Measurements from ENCODE around the gene FRAT1. TPM values are rescaled to one million over a fixed set of nuclear protein-coding genes. Genes with fewer than 3 reads are reported as not detected.
A peak's percentile ranks its signal among the peaks of the same experiment; 100 is the strongest.

The FRAT1 gene
- total RNA-seq, 1 donor from 2014 or later = 2.4 TPM

DNA sequence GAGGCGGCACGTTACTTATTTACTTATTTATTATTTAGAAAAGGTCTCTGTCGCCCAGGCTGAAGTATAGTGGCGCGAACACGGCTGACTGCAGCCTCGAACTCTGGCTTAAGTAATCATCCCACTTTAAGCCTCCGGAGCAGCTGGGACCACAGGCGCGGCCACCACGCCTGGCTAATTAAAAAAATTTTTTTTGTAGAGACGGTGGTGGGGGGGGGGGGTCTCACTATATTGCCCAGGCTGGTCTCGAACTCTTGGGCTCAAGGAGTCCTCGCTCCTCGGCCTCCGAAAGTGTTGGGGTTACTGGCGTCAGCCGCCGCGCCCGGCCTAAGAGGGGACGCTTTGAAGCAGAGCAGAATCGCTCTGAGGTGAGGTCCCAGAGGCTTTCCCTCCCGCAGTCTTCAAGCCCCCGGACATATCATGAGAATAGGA is 16.1 kb downstream of the FRAT1 start:
- no peak for DNase-seq (ENCODE audit: low read depth)
- TF ChIP-seq CTCF (IDR thresholded peaks at IDR 0.05; ENCODE audit: insufficient read depth, low read length, poor library complexity, severe bottlenecking) = no peak
- Histone ChIP-seq H3K4me3 (ENCODE audit: low read depth, low read length) (peak overlapping the region; percentile 85), H3K27me3 (ENCODE audit: control insufficient read depth, insufficient read depth, low read length) (peaks cover 2% of the 10 kb centered on the region), H3K36me3 (ENCODE audit: control insufficient read depth, insufficient read depth, low read length) (no peaks in the 10 kb centered on the region)

DNA sequence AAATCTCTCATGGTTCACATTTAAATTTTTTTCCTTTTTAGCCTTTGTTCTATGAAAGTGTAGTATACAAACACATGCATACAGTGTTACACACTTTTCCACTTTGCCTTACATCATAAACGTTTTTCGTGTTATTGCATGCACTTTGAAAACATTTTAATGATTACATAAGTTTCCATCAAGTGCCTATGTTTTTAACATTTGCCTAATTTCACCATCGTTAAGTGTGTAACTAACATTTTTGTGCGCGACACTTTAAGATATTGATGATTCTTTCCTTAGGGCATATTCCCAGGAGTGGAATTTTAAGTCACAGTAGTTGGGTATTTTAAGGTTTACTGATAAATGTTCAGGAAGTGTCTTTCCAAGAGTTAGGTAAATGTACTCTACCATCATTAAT is 16.9 kb downstream of the FRAT1 start:
- no peak overlapping the region for H3K4me3 ChIP-seq (ENCODE audit: low read depth, low read length)

GRCh38 chr10:97336446-97336845 is 17.4 kb downstream of the FRAT1 start:
- H3K36me3 ChIP-seq (ENCODE audit: control insufficient read depth, insufficient read depth, low read length) = no peaks in the 10 kb centered on the region
- peaks cover 2% of the 10 kb centered on the region for H3K27me3 ChIP-seq (ENCODE audit: control insufficient read depth, insufficient read depth, low read length)
- no peak for DNase-seq (ENCODE audit: low read depth)
- no peak for TF ChIP-seq CTCF (IDR thresholded peaks at IDR 0.05; ENCODE audit: insufficient read depth, low read length, poor library complexity, severe bottlenecking)
- H3K4me3 ChIP-seq (ENCODE audit: low read depth, low read length) = no peak overlapping the region

More for the DNA sequence above, 16.9 kb downstream of the FRAT1 start:
- no peak for TF ChIP-seq CTCF (IDR thresholded peaks at IDR 0.05; ENCODE audit: insufficient read depth, low read length, poor library complexity, severe bottlenecking)
- no peak for DNase-seq (ENCODE audit: low read depth)
- no peaks in the 10 kb centered on the region for H3K36me3 ChIP-seq (ENCODE audit: control insufficient read depth, insufficient read depth, low read length)
- peaks cover 2% of the 10 kb centered on the region for H3K27me3 ChIP-seq (ENCODE audit: control insufficient read depth, insufficient read depth, low read length)

- H3K27me3 ChIP-seq (ENCODE audit: control insufficient read depth, insufficient read depth, low read length) = peaks cover 2% of the 10 kb centered on the region
- no peaks in the 10 kb centered on the region for H3K36me3 ChIP-seq (ENCODE audit: control insufficient read depth, insufficient read depth, low read length)
- DNase-seq (ENCODE audit: low read depth) = no peak
- no peak overlapping the region for H3K4me3 ChIP-seq (ENCODE audit: low read depth, low read length)
- no peak for TF ChIP-seq CTCF (IDR thresholded peaks at IDR 0.05; ENCODE audit: insufficient read depth, low read length, poor library complexity, severe bottlenecking)
These were observed 18.1 kb downstream of the FRAT1 start for GRCh38 chr10:97336942-97337831.

DNA sequence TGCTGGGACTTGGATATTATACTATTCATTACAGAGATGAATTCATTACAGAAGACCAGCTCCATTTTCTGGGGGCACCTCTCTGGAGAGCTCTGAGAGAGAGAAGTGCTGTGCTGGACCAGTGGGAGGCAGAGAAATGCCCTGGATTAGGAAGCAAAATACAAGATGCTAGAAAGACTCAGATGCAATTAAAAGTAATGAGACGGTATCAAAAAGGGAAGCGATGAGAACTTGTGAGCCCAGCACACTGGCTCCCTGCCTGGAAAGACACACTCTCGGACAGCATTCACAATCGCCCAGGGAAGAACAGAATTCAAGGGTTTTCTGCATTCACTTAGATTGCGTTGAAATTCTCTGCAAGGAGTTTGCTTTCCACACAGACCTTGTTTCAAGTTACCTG is 19.0 kb downstream of the FRAT1 start:
- Histone ChIP-seq H3K27me3 (ENCODE audit: control insufficient read depth, insufficient read depth, low read length) (peaks cover 2% of the 10 kb centered on the region), H3K4me3 (ENCODE audit: low read depth, low read length) (no peak overlapping the region), H3K36me3 (ENCODE audit: control insufficient read depth, insufficient read depth, low read length) (no peaks in the 10 kb centered on the region)
- no peak for TF ChIP-seq CTCF (IDR thresholded peaks at IDR 0.05; ENCODE audit: insufficient read depth, low read length, poor library complexity, severe bottlenecking)
- no peak for DNase-seq (ENCODE audit: low read depth)

Data from kidney epithelial cell (primary cell).